Measurements from ENCODE around the gene UBE2V1.

DNA sequence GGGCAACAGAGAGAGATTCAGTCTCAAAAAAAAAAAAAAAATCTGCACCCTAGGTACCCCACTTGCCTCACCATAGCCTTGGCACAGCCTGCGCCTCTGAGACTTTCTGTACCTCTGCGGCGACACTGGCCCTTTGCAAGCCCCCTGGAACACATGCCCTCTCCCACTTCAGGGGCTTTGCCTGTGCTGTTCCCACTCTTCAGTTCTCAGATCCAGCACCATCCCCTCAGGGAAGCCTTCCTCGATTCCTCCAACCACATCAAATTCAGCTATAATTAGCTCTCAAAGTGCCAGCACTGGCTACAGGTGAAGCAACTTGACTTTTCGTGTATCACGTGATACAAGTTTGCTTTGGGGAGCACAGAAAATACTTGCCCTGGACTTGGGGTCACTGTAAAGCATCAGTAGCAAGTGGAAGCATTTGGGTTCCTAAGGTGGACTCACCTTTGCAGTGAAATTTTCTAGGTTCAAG lies 2.1 kb upstream of the UBE2V1 start:
- TF ChIP-seq, protein P1, sequence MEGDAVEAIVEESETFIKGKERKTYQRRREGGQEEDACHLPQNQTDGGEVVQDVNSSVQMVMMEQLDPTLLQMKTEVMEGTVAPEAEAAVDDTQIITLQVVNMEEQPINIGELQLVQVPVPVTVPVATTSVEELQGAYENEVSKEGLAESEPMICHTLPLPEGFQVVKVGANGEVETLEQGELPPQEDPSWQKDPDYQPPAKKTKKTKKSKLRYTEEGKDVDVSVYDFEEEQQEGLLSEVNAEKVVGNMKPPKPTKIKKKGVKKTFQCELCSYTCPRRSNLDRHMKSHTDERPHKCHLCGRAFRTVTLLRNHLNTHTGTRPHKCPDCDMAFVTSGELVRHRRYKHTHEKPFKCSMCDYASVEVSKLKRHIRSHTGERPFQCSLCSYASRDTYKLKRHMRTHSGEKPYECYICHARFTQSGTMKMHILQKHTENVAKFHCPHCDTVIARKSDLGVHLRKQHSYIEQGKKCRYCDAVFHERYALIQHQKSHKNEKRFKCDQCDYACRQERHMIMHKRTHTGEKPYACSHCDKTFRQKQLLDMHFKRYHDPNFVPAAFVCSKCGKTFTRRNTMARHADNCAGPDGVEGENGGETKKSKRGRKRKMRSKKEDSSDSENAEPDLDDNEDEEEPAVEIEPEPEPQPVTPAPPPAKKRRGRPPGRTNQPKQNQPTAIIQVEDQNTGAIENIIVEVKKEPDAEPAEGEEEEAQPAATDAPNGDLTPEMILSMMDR (conservative IDR thresholded peaks at IDR 0.05; ENCODE audit: low read length), result no peak
- no peak for TF ChIP-seq EZH2phosphoT487 (IDR thresholded peaks at IDR 0.05; ENCODE audit: borderline replicate concordance, low read depth, low read length)
